H1 (cell line): ENCODE results near the gene RAPGEF1. TPM values are rescaled to one million over a fixed set of nuclear protein-coding genes. Genes with fewer than 3 reads are reported as not detected.

Experiments
- CTCF ChIA-PET: fragments of 300-600 bp; sonication (Branson Sonifier 250); formaldehyde crosslinking; loops from one replicate; lab custom pipeline; 2021; ENCODE audit not compliant: partially characterized antibody; lab: Charles Lee
- POLR2A ChIA-PET: fragments of 300-600 bp; sonication (Branson Sonifier 250); formaldehyde crosslinking; loops from one replicate; lab custom pipeline; 2021; ENCODE audit warnings: inconsistent platforms; ENCODE audit not compliant: partially characterized antibody; lab: Charles Lee
- DNase-seq, 2 experiments: peaks; one replicate each; pipeline versions ENCODE4 v3.0.0 to v3.0.0-alpha.2; 2010 to 2022; ENCODE audit warnings: low spot score in 2 of 2, low read depth in 1 of 2, mixed read lengths in 1 of 2
- FAIRE-seq: peaks from 2 replicates; lab custom pipeline; 2011; peaks lifted over from hg19 to GRCh38; lab: Jason Lieb, UNC
- H2AFZ ChIP-seq: 2 replicates; pipeline ENCODE4 v1.8.1; 2012; ENCODE audit warnings: low read length, inconsistent platforms
- H2AK5ac ChIP-seq: 2 replicates; pipeline ENCODE4 v1.6.1; 2013; ENCODE audit warnings: low read depth, low read length
- H2BK120ac ChIP-seq: replicated peaks from 2 replicates; pipeline ENCODE3; 2013; ENCODE audit warnings: low read depth, low read length, inconsistent platforms
- H2BK12ac ChIP-seq: 2 replicates; pipeline ENCODE4 v1.6.1; 2013; ENCODE audit warnings: low read depth, low read length
- H2BK15ac ChIP-seq: 2 replicates; pipeline ENCODE4 v1.6.1; 2013; ENCODE audit warnings: low read length
- H2BK20ac ChIP-seq: 2 replicates; pipeline ENCODE4 v1.6.1; 2013; ENCODE audit warnings: low read length
- H2BK5ac ChIP-seq: 2 replicates; pipeline ENCODE4 v1.6.1; 2013; ENCODE audit warnings: low read depth, low read length
- H3K14ac ChIP-seq: 2 replicates; pipeline ENCODE4 v1.6.1; 2013; ENCODE audit warnings: inconsistent platforms; ENCODE audit not compliant: insufficient read length
- H3K18ac ChIP-seq: 2 replicates; pipeline ENCODE4 v1.6.1; 2013; ENCODE audit warnings: low read length; ENCODE audit errors: extremely low read depth
- H3K23ac ChIP-seq: 2 replicates; pipeline ENCODE4 v1.6.1; 2013; ENCODE audit warnings: inconsistent platforms; ENCODE audit not compliant: insufficient read length
- H3K23me2 ChIP-seq: 2 replicates; pipeline ENCODE4 v1.6.1; 2013; ENCODE audit warnings: low read depth, low read length
- H3K27ac ChIP-seq: 2 replicates; pipeline ENCODE4 v1.6.1; 2011; ENCODE audit warnings: low read depth, low read length, inconsistent platforms
- H3K27me3 ChIP-seq, 4 experiments: replicated peaks in 1 of 4; 1 replicate in 1 of 4; 2 replicates in 3 of 4; pipeline versions ENCODE4 v1.6.1 to v1.8.1; 2011 to 2013; ENCODE audit warnings: low read length in 3 of 4, mild to moderate bottlenecking in 3 of 4, inconsistent platforms in 2 of 4, mixed read lengths in 2 of 4, moderate library complexity in 1 of 4; ENCODE audit not compliant: control insufficient read depth in 3 of 4, insufficient read depth in 3 of 4; ENCODE audit errors: extremely low read depth in 1 of 4
- H3K36me3 ChIP-seq, 4 experiments: 2 replicates each; pipeline versions ENCODE4 v1.6.1 to v1.8.1; 2011 to 2013; ENCODE audit warnings: mild to moderate bottlenecking in 4 of 4, low read length in 3 of 4, moderate library complexity in 2 of 4, control low read depth in 1 of 4, inconsistent platforms in 1 of 4; ENCODE audit not compliant: insufficient read depth in 4 of 4, control insufficient read depth in 2 of 4
- H3K4ac ChIP-seq: replicated peaks from 2 replicates; pipeline ENCODE3; 2013; ENCODE audit warnings: low read length, low read depth, mixed read lengths, inconsistent platforms; ENCODE audit not compliant: insufficient read length
- H3K4me1 ChIP-seq, 4 experiments: replicated peaks in 1 of 4; 1 replicate in 1 of 4; 2 replicates in 3 of 4; pipeline versions ENCODE4 v1.6.1 to v1.8.1; 2011 to 2013; ENCODE audit warnings: low read length in 3 of 4, inconsistent platforms in 2 of 4, mixed read lengths in 1 of 4; ENCODE audit not compliant: insufficient read depth in 4 of 4, control insufficient read depth in 3 of 4
- H3K4me2 ChIP-seq, 2 experiments: 2 replicates each; pipeline versions ENCODE4 v1.6.1 to v1.8.1; 2011 to 2013; ENCODE audit warnings: low read depth in 2 of 2, low read length in 2 of 2, control low read depth in 1 of 2, inconsistent platforms in 1 of 2, mild to moderate bottlenecking in 1 of 2; ENCODE audit not compliant: insufficient read depth in 1 of 2
- H3K4me3 ChIP-seq, 4 experiments: fragments of 200-600, 300-600 bp in 1 of 4; sonication (generic), shearing (Covaris generic), sonication (Bioruptor Twin) in 1 of 4; 2 replicates each; pipeline versions ENCODE4 v1.5.1 to v1.8.1; 2011 to 2016; ENCODE audit warnings: low read length in 4 of 4, low read depth in 3 of 4, control low read depth in 2 of 4, inconsistent platforms in 2 of 4, mild to moderate bottlenecking in 2 of 4, mixed read lengths in 1 of 4, moderate library complexity in 1 of 4; ENCODE audit not compliant: insufficient read depth in 2 of 4; ENCODE audit errors: extremely low read depth in 1 of 4
- H3K56ac ChIP-seq: replicated peaks from 2 replicates; pipeline ENCODE3; 2013; ENCODE audit warnings: low read depth, mild to moderate bottlenecking, mixed read lengths, low read length, inconsistent platforms; ENCODE audit not compliant: insufficient read length
- H3K79me1 ChIP-seq: 2 replicates; pipeline ENCODE4 v1.6.1; 2013; ENCODE audit warnings: low read depth, low read length, control low read depth
- H3K79me2 ChIP-seq, 2 experiments: 2 replicates each; pipeline versions ENCODE4 v1.6.1 to v1.8.1; 2012 to 2013; ENCODE audit warnings: low read length in 2 of 2, mild to moderate bottlenecking in 2 of 2, inconsistent platforms in 1 of 2; ENCODE audit not compliant: insufficient read depth in 2 of 2, control insufficient read depth in 1 of 2
- H3K9ac ChIP-seq, 4 experiments: replicated peaks in 1 of 4; 1 replicate in 1 of 4; 2 replicates in 3 of 4; pipeline versions ENCODE4 v1.6.1 to v1.8.1; 2011 to 2013; ENCODE audit warnings: low read depth in 3 of 4, low read length in 3 of 4, control low read depth in 2 of 4, mild to moderate bottlenecking in 2 of 4, moderate library complexity in 2 of 4, inconsistent platforms in 1 of 4; ENCODE audit errors: extremely low read depth in 1 of 4
- H3K9me3 ChIP-seq, 2 experiments: 2 replicates each; pipeline versions ENCODE4 v1.6.1 to v1.8.1; 2012 to 2013; ENCODE audit warnings: mild to moderate bottlenecking in 2 of 2, moderate library complexity in 2 of 2, control low read depth in 1 of 2, inconsistent platforms in 1 of 2, low read depth in 1 of 2, low read length in 1 of 2, mixed read lengths in 1 of 2; ENCODE audit not compliant: insufficient read depth in 2 of 2
- H4K20me1 ChIP-seq, 2 experiments: replicated peaks in 1 of 2; 2 replicates each; pipeline versions ENCODE3 to v1.8.1; 2011 to 2013; ENCODE audit warnings: inconsistent platforms in 2 of 2, low read length in 2 of 2, mild to moderate bottlenecking in 1 of 2; ENCODE audit not compliant: insufficient read depth in 2 of 2, control insufficient read depth in 1 of 2
- H4K5ac ChIP-seq: 2 replicates; pipeline ENCODE4 v1.6.1; 2013; ENCODE audit warnings: low read length, low read depth, mixed read lengths, inconsistent platforms; ENCODE audit not compliant: insufficient read length
- H4K8ac ChIP-seq: 2 replicates; pipeline ENCODE4 v1.8.0; 2013; ENCODE audit warnings: mild to moderate bottlenecking, moderate library complexity, low read length, inconsistent platforms; ENCODE audit not compliant: insufficient read depth; ENCODE audit errors: extremely low read depth
- H4K91ac ChIP-seq: replicated peaks from 2 replicates; pipeline ENCODE3; 2013; ENCODE audit warnings: low read length, mixed read lengths, inconsistent platforms; ENCODE audit not compliant: insufficient read length
- SAP30 ChIP-seq: fragments of 300-600 bp; sonication (generic); IDR thresholded peaks from 2 replicates; pipeline ENCODE4 v1.7.1; 2012; ENCODE audit warnings: low read length, moderate library complexity, mild to moderate bottlenecking, inconsistent platforms; ENCODE audit not compliant: insufficient read depth, insufficient replicate concordance
- WGBS, 2 experiments: shearing (Covaris generic) in 1 of 2; methylation state at CpG; one replicate each; pipeline versions ENCODE4 v1.1.6 to v1.1.7; 2013 to 2015; ENCODE audit warnings: low lambda C conversion rate in 2 of 2, mixed read lengths in 2 of 2, inconsistent platforms in 1 of 2, low coverage in 1 of 2, missing lambda C conversion rate in 1 of 2; ENCODE audit not compliant: insufficient replicate concordance in 2 of 2, insufficient coverage in 1 of 2, insufficient read length in 1 of 2; ENCODE audit errors: extremely low coverage in 1 of 2, missing lambda C conversion rate in 1 of 2; 5-methylcytosine and 5-hydroxymethylcytosine counted together
- polyA plus RNA-seq, 7 experiments: library from polyadenylated mRNA; depleted of rRNA in 3 of 7; stranded (reverse) in 5 of 7; unstranded in 2 of 7; fragments of >200 nt in 5 of 7; fragments of 200-250 nt in 2 of 7; gene quantifications; 1 replicate in 5 of 7; 2 replicates in 1 of 7; 4 replicates in 1 of 7; pipeline versions ENCODE4 v1.2.1 to v1.2.3, GENCODE V29; 2011 to 2013; ENCODE audit warnings: missing spikeins in 2 of 7, mixed read lengths in 2 of 7
- total RNA-seq: library from RNA; stranded (reverse); fragmentation: NEBNext Ultra II Directional; extraction: Animal tissue kit (Norgen Biotek cat#: 25700); gene quantifications from 2 replicates; pipeline ENCODE4 v1.2.1, GENCODE V29; 2021
- TF ChIP-seq, protein P1 (sequence below), 3 experiments: IDR thresholded peaks; 1 replicate in 2 of 3; 2 replicates in 1 of 3; pipeline versions ENCODE4 v1.5.1 to v1.6.1; 2011; ENCODE audit warnings: low read length in 3 of 3, mild to moderate bottlenecking in 3 of 3, inconsistent platforms in 2 of 3, low read depth in 1 of 3, moderate library complexity in 1 of 3; ENCODE audit not compliant: insufficient read depth in 1 of 3; ENCODE audit errors: control extremely low read depth in 1 of 3

Gene RAPGEF1
- total and polyA plus RNA-seq, 2 of the 8 experiments (the other 6 are each of a cell fraction or from before 2014, with no cell fraction given) = 29.7 to 78.9 TPM

GRCh38 chr9:131671133-131671520, 68.7 kb downstream of the RAPGEF1 start:
- Histone ChIP-seq H3K79me2 (peaks cover 0 to 62% of the 10 kb centered on the region in 2 experiments; a peak in 2 of 4 replicates), H3K14ac (no peak overlapping the region), H3K9ac (no peak overlapping the region), H3K9me3 (no peaks in the 10 kb centered on the region), H3K36me3 (no peaks in the 10 kb centered on the region; a peak in 1 of 8 replicates), H4K91ac (no peak overlapping the region), H3K4me1 (peaks cover 16 to 39% (median 27%) of the 10 kb centered on the region in 4 experiments), H2BK120ac (no peak overlapping the region), H2AFZ (no peak overlapping the region), H3K4me3 (no peak overlapping the region), H3K4me2 (peak overlapping the region in 1 of 2 experiments; percentile 4; a peak in 1 of 4 replicates), H3K27ac (no peak overlapping the region), H4K20me1 (peaks cover 0 to 4% of the 10 kb centered on the region in 2 experiments), H3K23me2 (no peaks in the 10 kb centered on the region), H3K4ac (peak overlapping the region; percentile 28), H3K79me1 (peaks cover 2% of the 10 kb centered on the region; the same call in 1 of the 2 replicates), H2BK20ac (no peak overlapping the region), H3K18ac (peak overlapping the region; percentile 24; the same call in 1 of the 2 replicates), H3K56ac (no peak overlapping the region), H3K23ac (no peak overlapping the region), H3K27me3 (no peaks in the 10 kb centered on the region), H2BK12ac (no peak overlapping the region; the same call in 1 of the 2 replicates), H4K5ac (no peak overlapping the region), H4K8ac (no peak overlapping the region), H2BK5ac (0 out of 2 replicates have a peak overlapping the region, but pooled peaks have one; percentile 49), H2AK5ac (no peak overlapping the region), H2BK15ac (peak overlapping the region; percentile 49; the same call in 1 of the 2 replicates)
- 79% methylated on average over 9 of the region's 9 CpGs; no CpG with 5 or more reads in 1 of the 2 experiments for WGBS, 2 experiments
- ChIA-PET POLR2A (no interaction called here), CTCF (interaction anchor here (1.0 kb wide), 1 partner anchor 61 kb away, joined by 3 read pairs; no protein-coding TSS in a partner anchor)
- DNase-seq (no peak), FAIRE-seq (no peak)
- TF ChIP-seq, protein P1, sequence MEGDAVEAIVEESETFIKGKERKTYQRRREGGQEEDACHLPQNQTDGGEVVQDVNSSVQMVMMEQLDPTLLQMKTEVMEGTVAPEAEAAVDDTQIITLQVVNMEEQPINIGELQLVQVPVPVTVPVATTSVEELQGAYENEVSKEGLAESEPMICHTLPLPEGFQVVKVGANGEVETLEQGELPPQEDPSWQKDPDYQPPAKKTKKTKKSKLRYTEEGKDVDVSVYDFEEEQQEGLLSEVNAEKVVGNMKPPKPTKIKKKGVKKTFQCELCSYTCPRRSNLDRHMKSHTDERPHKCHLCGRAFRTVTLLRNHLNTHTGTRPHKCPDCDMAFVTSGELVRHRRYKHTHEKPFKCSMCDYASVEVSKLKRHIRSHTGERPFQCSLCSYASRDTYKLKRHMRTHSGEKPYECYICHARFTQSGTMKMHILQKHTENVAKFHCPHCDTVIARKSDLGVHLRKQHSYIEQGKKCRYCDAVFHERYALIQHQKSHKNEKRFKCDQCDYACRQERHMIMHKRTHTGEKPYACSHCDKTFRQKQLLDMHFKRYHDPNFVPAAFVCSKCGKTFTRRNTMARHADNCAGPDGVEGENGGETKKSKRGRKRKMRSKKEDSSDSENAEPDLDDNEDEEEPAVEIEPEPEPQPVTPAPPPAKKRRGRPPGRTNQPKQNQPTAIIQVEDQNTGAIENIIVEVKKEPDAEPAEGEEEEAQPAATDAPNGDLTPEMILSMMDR (IDR thresholded peaks at IDR 0.05; ENCODE audit: control extremely low read depth in 1 of 3, insufficient read depth in 1 of 3, low read depth in 1 of 3, low read length in 3 of 3) = peak in 1 of 3 experiments; percentile 19; a peak in 1 of 4 replicates
- TF ChIP-seq SAP30 = no peak
